Neural progenitor cell (in vitro differentiated cells): Measurements from ENCODE around the gene MOSMO.

ENCODE experiments used
- CTCF ChIP-seq: fragments of 200-600 bp; sonication (generic); IDR thresholded peaks from 2 replicates; pipeline ENCODE4 v1.5.1; 2017; ENCODE audit warnings: antibody characterized with exemption, mild to moderate bottlenecking
- EZH2 ChIP-seq: fragments of 200-600 bp; sonication (generic); IDR thresholded peaks from 2 replicates; pipeline ENCODE4 v1.6.1; 2017; ENCODE audit warnings: antibody characterized with exemption, mild to moderate bottlenecking, moderate library complexity
- EZH2phosphoT487 ChIP-seq: fragments of 200-600 bp; sonication (generic); IDR thresholded peaks from 2 replicates; pipeline ENCODE4 v1.6.1; 2017; ENCODE audit warnings: antibody characterized with exemption

GRCh38 chr16:21964353-21964752 lies 43.6 kb upstream of the MOSMO start:
- no peak for TF ChIP-seq CTCF
- no peak for TF ChIP-seq EZH2
- TF ChIP-seq EZH2phosphoT487 = no peak
